Nucleus accumbens (tissue), 56 donors: Measurements from ENCODE around the gene DCPS.
"Not testable (repeated sequence)": the region's sequence is repeated elsewhere in the genome, so short reads cannot be mapped to it uniquely, and the experiment has no call there.

ENCODE experiments used
- DNase-seq, 56 donors: peaks; one replicate each; lab custom pipeline; 2025; lab: John Stamatoyannopoulos, UW

The DCPS gene

DNA sequence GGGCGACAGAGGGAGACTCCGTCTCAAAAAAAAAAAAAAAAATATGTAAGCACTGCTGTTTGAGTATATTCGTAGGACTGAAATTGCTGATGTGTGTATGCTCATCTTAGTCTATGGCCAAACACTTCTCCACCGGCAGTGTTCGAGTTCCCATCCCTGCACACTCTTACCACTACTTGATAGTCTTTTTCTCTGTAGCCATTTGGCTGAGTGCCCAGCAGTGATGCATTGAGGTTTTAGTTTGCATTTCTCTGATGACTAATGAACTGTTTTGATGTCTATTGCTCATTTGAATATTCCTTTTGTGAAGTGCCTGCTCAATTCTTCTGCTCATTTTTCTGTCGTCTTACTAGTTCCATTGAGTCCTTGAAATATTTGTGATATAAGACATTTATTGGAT, 19.0 kb upstream of the DCPS start:
- DNase-seq, result peak in 10 of 56 donors; percentile 4 to 74 (median 24)

DNA sequence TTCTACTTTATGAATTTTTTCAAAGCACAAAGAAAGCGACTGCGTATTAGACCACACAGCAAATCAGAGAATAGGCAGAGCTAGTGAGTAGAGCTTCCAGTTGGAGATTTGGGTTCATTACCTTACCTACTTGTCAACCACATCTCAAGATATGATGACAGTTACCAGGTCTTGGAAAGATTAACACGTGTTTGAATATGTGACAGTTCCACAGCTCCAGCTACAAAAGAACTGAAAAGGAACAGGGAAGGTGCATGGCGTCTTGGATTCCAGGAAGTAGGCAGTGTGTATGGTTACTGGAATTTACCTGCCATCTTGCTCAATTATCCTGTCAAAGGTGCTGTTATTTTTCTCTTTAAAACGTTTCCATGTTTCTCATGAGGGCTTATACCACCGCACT, 15.6 kb upstream of the DCPS start:
- no peak for DNase-seq

DNA sequence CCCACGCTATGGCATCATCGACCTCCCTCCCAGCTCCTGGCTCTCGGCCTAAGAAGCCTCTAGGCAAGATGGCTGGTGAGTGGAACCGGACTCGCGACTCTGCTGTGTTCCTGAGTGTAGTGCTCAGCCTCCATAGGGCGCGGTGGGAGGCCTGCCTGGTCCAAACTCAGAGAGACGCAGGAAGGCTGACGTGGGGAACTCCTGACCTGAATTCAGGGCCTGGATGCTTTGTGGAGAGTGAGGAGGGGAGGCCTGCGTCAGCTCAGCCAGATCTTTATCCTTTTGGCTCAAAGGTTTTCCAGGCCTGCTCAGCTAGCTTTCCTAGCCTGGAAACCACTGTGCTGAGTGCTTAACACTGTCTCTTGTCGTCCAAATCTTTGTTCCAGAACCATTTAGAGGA, 13.0 kb upstream of the DCPS start:
- DNase-seq, result no peak

DNA sequence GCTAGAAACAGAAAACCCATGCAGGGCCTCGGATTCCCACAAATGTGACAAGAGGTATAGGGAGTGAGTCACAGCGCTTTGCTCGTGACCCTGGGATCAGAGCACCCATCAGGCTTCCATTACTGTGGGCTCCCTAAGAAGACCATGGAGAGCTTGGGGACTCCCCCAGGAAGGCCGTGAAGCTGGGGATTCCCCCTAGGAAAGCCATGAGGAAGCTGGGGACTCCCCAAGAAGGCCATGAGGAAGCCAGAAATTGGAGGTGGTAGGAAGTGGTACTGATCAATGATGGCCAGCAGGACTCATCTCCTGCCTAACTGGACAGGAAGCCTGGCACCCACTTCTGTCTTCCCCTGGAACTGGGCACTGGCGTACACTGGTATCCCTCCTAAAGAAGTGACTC, 10.1 kb upstream of the DCPS start:
- no peak for DNase-seq

DNA sequence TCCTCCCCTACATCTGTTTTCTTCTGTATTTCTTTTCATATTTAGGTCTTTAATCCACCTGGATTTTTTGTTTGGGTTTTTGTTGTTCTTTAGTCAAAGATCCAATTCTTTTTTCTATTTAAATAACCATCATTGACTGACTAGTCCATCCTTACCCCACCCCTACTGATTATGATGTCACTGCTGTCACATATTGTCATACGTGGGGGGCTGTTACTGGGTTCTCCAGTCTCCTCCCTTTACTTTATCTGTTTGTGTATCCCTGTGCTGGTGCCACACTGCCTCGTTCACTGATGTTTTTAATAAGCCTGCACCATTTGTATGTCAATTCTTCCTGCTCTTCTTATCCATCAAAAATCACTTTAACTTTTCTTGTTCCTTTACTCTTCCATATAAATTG, 6.9 kb upstream of the DCPS start:
- DNase-seq, result no peak

DNA sequence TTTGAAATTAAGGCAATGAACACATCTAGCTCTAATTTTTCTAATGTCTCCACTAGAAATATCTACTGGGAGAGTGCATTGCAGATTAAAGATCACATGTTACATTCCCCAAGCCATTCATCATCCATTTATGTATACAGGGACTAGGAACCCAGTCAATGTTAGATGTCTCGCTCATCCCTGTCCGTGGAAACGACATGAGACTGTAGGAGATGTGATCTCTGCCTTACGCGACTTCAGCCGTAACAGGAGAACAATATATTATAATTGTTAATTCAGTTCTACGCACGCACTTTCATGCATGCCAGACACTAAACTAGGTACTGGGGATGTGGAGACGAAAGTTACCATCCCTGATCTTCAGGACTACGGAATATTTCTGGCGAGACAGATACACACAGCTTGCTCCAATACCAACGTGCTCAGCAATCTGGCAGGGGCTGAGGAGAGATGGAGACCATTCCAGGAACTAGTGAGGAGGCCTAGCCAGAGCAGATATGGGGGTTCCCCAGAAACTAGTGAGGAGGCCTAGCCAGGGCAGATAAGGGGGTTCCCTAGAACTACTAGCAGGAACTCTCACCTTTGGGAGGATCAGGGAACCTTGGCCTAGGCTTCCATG, 706 bp downstream of the DCPS start:
- peak in 2 of 56 donors; percentile 49 to 57 for DNase-seq

DNA sequence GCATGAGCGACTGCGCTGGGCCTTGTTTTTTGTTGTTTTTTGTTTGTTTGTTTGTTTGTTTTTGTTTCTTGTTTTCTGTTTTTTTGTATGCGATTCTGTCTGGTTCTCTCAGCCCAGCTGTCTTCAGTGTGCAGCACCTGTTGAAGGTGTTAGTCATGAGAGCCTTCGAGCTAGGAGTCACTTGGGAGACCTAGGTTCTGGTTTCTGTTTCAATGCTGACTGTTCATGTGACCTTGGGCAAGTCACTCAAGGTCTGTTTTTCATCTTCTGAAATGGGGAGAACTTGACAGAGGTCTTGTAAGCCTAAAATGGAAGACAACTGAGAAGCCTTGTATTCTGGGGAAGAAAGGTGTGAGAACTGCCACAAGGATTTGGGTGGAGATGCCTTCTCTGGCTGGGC, 1.8 kb downstream of the DCPS start:
- no peak for DNase-seq

DNA sequence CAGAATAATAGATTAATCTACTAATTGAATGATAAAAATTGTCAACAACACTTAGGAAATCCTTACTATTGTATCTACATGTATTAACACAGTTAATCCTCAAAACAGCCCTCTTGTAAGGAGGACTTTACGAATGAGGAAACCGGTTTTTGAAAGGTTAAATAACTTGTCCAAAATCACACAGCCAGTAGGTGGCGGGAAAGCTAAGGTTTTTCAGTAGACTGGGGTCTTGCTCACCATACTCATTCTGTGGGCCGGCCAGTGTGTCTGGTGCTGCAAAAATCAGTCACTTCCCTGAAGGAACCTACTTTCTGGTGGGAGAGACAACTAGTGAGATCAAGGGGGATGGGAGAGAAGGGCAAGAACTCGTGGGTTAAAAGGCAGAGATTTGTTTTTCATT, 3.8 kb downstream of the DCPS start:
- peak in 3 of 56 donors; percentile 10 to 30 (median 17) for DNase-seq

DNA sequence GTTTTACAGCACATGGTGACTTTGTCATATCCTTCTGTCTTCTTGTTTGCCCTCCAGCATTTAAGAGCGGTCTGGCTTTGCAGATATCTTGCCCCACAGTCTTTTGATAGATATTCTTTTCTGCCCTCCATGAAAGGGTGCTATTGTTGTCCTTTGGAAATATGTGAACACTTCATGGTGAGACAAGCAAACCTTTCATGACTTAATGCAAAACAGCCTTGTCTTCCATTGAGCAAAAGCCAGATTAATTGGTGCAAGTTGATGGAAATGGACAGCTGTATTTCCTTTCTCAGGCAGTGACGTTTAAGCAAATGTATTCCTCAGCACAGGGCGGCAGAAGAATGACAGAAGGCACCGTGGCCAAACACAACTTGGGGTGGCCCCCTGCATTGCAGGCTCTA, 4.4 kb downstream of the DCPS start:
- no peak for DNase-seq

DNA sequence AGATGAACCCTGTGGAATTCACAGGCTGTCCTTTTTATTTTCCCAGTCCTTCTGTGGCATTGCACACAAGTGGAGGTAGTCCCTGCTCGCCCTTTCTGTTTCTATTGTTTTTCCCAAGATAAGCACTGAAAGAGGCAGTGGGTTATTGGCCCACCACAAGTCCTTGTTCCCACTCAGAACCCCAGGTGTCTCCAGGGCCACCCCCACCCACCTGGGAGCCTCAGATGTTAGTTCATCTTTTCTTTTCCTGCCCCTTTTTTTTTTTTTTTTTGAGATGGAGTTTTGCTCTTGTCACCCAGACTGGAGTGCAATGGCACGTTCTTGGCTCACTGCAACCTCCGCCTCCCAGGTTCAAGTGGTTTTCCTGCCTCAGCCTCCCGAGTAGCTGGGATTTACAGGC, 4.9 kb downstream of the DCPS start:
- DNase-seq, result not testable (repeated sequence)

DNA sequence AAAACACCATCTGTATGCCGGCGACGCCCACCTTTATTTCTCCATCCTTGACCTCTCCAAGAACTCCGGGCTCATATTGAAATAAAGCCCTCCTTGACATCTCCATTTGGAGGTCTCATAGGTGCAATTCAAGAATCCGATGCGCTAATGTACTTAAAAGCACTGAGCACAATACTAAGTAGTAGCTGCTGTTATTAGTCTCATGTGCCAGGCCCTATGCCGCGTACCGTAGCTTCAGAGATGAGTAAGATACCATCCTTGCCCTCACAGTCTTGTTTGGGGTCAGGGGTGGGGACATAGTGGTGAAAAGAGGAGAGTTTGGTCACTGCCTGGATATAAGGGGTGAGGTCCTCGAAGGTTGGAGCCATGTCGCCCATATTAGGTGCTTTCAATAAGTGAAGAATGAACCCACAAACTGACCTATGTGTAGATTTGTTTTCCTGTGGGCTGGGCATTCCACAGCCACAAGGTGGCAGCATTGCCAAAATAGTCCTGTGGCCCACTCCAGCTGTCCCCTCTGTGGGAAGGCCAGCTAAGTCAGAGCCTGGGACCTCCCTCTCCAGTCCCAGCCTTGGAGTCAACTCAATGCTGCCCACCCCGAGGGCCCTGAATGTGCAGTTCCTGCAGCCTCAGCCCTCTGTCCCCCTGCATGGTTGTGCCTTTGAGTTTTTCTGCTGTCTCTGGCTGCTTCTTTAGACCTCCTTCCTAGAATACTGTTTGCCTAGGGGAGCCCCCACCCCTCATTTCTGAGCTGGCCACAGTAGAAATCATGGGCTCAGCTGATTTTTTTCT, 6.5 kb downstream of the DCPS start:
- DNase-seq, result peak in 51 of 56 donors; percentile 3 to 85 (median 59)

DNA sequence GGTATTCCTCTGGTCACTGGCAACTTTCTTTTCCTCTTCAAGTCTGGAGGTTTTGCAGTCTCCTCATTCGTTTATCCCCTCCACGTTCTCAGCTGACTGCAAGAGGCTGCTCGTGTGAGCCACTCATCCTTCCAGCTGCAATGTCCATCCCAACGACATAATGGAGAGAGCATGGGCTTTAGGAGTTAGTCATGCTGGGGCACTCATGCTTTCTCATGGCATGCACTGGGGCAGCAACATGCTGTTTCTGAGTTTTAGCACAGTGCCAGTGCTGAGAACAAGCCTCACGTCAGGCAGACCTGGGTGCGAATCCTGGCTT, 7.1 kb downstream of the DCPS start:
- no peak for DNase-seq

DNA sequence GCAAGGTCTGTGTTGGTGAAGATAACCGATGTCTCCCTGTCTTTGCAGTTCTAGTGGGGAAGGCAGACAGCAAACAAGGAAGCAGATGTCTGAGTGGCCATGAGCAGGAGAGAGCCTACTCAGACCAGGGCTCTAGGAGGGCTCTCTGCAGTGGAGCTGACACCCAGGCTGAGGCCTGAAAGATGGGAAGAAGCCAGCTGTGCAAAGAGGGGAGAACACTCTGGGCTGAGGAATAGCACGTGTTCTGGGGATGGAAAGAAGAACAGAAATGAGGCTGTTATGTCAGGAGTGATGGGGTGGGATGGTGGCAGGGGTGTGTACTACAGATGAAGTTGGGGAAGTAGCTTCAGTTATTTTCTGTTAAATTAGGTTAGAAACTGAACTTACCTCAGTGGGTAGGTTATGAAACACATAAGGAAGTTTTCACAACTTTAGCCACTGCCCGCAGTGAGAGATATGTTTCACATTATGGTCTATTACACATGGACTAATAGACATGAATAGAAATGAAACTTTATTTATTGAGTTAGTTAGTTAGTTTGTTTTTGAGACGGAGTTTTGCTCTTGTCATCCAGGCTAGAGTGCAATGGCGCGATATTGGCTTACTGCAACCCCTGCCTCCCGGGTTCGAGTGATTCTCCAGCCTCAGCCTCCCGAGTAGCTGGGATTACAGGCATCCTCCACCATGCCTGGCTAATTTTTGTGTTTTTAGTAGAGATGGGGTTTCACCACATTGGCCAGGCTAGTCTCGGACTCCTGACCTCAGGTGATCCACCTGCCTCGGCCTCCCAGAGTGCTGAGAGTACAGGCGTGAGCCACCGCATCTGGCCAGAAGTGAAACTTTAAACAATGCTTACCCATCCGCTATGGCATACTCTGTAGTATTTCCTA, 7.8 kb downstream of the DCPS start:
- DNase-seq, result no peak

DNA sequence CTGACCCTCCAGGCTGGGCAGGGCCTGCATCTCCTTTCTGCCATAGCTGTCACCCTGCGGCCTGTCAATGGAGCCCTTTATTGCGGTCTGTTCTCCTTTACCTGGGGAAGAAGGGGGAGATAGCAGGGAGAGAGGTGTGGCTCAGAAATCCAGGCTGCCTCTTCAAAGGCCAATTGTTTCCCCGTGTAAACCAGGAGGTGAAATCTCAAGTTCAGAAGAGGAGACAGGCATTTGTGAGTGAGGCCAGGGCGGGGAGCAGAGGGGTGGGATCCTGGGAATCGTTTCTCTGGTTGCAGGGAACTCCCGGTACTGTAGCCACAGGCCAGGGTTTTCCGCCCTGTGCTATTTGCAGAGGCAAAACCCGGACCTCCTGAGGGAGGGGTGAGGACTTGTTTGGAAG, 9.1 kb downstream of the DCPS start:
- no peak for DNase-seq

DNA sequence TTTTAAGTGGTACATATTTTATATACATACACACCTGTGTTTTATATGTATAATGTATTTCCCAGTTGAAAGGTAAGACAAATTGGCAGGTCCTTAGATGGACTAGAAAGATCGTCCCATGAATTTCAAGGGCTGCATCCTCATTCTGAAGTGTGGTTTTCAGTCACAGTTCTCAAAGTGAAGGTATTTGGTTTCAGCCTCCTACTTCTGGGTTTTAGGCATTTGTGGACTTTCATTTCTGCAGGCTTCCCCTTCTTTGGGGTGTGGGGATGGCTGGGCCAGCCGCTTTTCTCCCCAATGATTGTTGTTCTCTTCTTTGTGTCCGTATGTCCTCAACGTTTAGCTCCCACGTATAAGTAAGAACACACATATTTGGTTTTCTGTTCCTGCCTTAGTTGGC, 10.0 kb downstream of the DCPS start:
- no peak for DNase-seq

DNA sequence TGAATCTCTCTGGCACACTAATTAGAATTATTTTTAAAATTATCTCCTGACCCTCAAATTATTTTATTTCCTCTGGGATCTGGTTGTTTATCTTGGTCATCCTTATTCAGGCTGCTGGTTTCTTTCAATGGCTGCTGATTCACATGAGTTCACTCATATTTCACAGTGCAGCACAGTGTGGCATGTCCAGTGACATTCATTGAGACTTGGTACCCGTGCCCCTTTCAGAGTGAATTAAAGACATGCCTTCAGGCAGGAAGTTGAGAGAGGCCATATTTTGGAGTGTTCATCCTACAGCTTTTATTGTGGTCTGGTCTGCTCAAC, 13.5 kb downstream of the DCPS start:
- no peak for DNase-seq

DNA sequence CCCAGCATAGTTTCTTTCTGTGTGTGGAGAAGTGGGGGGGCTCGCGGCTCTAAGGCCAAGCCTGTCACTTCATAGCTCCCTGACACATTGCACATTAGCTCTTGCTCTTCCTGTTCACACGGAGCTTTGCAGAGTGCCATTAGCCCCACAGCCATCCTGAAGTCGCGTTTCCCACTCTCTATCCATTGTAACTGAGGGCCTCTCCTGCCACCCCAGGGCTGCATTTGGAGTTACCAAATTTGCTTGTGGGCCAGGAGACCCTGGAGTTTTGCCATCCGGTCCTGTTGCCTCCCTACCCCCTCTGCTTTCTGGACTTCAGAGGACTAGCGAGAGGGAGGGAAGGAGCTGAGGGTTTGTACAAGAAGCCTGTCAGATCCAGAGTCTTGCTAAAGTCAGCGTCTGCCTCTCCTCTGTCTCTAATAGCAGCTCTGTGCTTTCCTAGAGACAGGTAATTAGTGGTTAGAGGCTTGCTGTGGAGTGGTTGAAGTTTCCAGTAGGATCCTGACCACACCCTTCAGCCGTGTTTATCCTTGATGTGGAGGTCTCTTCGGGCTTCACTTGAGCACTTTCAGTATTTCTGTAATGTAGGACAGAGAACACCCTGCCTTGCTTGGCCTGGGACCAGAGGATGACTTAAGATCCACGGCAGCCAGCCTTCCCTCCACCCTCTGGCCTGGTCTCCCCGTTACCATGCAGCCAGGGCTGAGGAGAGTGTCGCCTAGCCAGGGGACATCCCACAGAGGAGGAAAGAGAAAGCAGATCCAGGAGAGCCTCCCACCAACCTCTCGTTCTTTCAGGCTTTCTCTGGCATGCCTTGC, 14.1 kb downstream of the DCPS start:
- peak in 8 of 56 donors; percentile 5 to 43 (median 28) for DNase-seq

DNA sequence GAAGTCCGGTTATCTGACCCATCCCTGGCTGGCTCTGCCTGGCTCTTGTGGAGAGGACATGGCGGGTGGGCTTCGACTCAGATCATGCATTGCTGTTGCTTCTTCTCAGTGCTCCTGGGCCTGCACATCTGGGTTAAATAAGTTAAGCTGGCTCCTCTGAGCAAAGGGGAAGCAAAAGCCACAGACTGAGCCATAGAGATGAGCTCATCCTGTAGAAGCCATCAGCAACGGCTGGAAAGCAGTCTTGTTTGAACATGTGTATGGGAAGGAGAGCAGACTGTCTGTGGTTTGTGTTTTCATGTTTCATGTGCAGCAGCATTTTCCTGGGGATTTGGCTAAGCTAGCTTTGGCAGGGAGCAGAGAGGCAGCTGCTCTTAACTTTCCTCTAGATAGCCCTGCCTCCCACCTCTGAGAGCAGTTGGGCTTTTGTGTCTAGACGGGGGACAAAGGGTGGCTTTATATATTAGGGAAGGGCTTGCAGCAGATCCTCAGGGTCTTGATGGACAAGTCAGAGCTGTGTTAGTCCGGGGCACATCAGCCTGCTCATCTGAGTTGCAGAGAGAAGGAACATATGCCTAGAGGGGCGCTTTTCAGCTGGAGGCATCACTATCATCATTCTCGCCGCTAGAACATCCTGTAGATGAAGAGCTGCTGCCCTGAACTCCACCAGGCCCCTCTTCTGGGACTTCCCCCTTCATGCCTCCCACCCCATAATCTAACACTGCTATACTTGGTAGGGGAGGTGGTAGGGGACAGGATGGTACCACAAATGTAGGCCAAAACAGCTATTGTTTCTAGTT, 14.9 kb downstream of the DCPS start:
- DNase-seq, result peak in 3 of 56 donors; percentile 17 to 29 (median 28)

DNA sequence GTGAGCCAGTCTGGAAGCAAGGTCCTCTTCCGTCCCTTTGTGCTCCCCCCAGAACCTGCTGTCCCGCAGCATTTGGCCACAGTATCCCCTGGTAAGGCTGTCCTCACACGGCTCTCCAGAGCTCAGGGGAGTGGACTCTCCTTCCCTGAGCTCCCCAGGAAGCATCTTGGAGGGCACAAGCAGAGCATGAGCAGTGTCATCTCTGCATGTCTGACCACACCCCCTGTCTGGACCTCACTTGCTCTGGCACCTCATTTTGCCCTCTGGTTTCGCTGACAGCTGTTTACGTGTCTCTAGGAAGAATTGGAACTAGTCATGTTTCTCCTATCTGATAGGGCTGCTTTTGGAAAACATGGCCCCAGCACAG, 15.5 kb downstream of the DCPS start:
- no peak for DNase-seq

DNA sequence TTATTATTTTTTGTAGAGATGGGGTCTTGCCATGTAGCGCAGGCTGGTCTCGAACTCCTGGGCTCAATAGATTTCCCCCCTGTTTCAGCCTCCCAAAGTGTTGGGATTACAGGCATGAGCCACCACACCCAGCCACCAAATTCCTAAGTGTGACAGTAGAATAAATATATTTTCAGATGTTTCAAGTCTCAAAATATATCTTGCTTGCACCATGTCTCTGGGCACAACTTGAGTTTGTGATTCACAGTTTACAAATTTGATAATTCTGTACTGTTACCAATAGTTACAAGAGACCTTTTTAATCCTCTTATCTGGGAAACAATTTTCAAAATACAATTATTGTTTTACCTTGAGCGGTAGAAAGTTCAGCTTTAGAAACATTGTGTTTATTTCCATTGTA, 19.1 kb downstream of the DCPS start:
- DNase-seq, result no peak
